ENCODE measurements around the gene ZMYND11.
"Not testable (repeated sequence)": the region's sequence is repeated elsewhere in the genome, so short reads cannot be mapped to it uniquely, and the experiment has no call there.

The ZMYND11 gene

GRCh38 chr10:241966-242643 lies 106.8 kb downstream of the ZMYND11 start:
- Mint-ChIP-seq H3K27ac (no peak overlapping the region), H3K27me3 (no peaks in the 10 kb centered on the region), H3K9me3 (no peaks in the 10 kb centered on the region), H3K4me1 (no peaks in the 10 kb centered on the region), H3K4me3 (no peak overlapping the region)
- DNase-seq (no peak), ATAC-seq (no peak)

- Mint-ChIP-seq H3K27ac (no peak overlapping the region), H3K4me3 (no peak overlapping the region), H3K4me1 (no peaks in the 10 kb centered on the region), H3K9me3 (no peaks in the 10 kb centered on the region), H3K27me3 (no peaks in the 10 kb centered on the region)
- ATAC-seq: no peak
- no peak for DNase-seq
Observed at GRCh38 chr10:244227-244626, 109.0 kb downstream of the ZMYND11 start.

- no peak overlapping the region for H3K4me3 Mint-ChIP-seq
- H3K27me3 Mint-ChIP-seq: no peaks in the 10 kb centered on the region
- H3K27ac Mint-ChIP-seq: peak overlapping the region in 1 of 2 donors; percentile 54
- no peaks in the 10 kb centered on the region for H3K4me1 Mint-ChIP-seq
- DNase-seq (no peak), ATAC-seq (no peak)
- H3K9me3 Mint-ChIP-seq: no peaks in the 10 kb centered on the region
Observed at GRCh38 chr10:246431-246830, 111.2 kb downstream of the ZMYND11 start.

GRCh38 chr10:247480-247879 lies 112.2 kb downstream of the ZMYND11 start:
- Mint-ChIP-seq H3K27me3 (no peaks in the 10 kb centered on the region), H3K9me3 (no peaks in the 10 kb centered on the region), H3K27ac (no peak overlapping the region), H3K4me1 (no peaks in the 10 kb centered on the region), H3K4me3 (no peak overlapping the region)
- DNase-seq (no peak), ATAC-seq (no peak)

GRCh38 chr10:248307-248706 lies 113.1 kb downstream of the ZMYND11 start:
- DNase-seq: no peak
- no peak overlapping the region for H3K4me3 Mint-ChIP-seq
- H3K27me3 Mint-ChIP-seq: no peaks in the 10 kb centered on the region
- ATAC-seq: no peak
- no peak overlapping the region for H3K27ac Mint-ChIP-seq
- no peaks in the 10 kb centered on the region for H3K9me3 Mint-ChIP-seq
- no peaks in the 10 kb centered on the region for H3K4me1 Mint-ChIP-seq

GRCh38 chr10:251982-252582 lies 116.8 kb downstream of the ZMYND11 start:
- no peak for ATAC-seq
- H3K27ac Mint-ChIP-seq: no peak overlapping the region
- DNase-seq: no peak
- H3K9me3 Mint-ChIP-seq: no peaks in the 10 kb centered on the region
- H3K4me3 Mint-ChIP-seq: no peak overlapping the region
- H3K27me3 Mint-ChIP-seq: no peaks in the 10 kb centered on the region
- H3K4me1 Mint-ChIP-seq: no peaks in the 10 kb centered on the region

- H3K27me3 Mint-ChIP-seq: no peaks in the 10 kb centered on the region
- no peaks in the 10 kb centered on the region for H3K9me3 Mint-ChIP-seq
- ATAC-seq (no peak), DNase-seq (no peak)
- H3K4me3 Mint-ChIP-seq: no peak overlapping the region
- no peaks in the 10 kb centered on the region for H3K4me1 Mint-ChIP-seq
- peak overlapping the region in 1 of 2 donors; percentile 52 for H3K27ac Mint-ChIP-seq
Observed at GRCh38 chr10:260819-261429, 125.7 kb downstream of the ZMYND11 start.

GRCh38 chr10:264160-265073 lies 129.2 kb downstream of the ZMYND11 start:
- H3K27me3 Mint-ChIP-seq, ATAC-seq, H3K9me3 Mint-ChIP-seq, H3K4me1 Mint-ChIP-seq, H3K4me3 Mint-ChIP-seq: not testable (repeated sequence)
- DNase-seq: peak in 1 of 2 donors; percentile 12
- H3K27ac Mint-ChIP-seq: peak overlapping the region in 1 of 2 donors; percentile 77

- ATAC-seq: peak; percentile 31
- H3K4me1 Mint-ChIP-seq, H3K9me3 Mint-ChIP-seq, DNase-seq, H3K4me3 Mint-ChIP-seq, H3K27me3 Mint-ChIP-seq, H3K27ac Mint-ChIP-seq: not testable (repeated sequence)
Observed at GRCh38 chr10:265074-265440, 129.8 kb downstream of the ZMYND11 start.

GRCh38 chr10:265816-266588 lies 130.7 kb downstream of the ZMYND11 start:
- not testable (repeated sequence) for H3K27ac Mint-ChIP-seq, ATAC-seq, H3K4me1 Mint-ChIP-seq, DNase-seq, H3K27me3 Mint-ChIP-seq, H3K4me3 Mint-ChIP-seq, H3K9me3 Mint-ChIP-seq

GRCh38 chr10:266974-267425 lies 131.7 kb downstream of the ZMYND11 start:
- H3K9me3 Mint-ChIP-seq: no peaks in the 10 kb centered on the region
- DNase-seq: no peak
- H3K27me3 Mint-ChIP-seq: no peaks in the 10 kb centered on the region
- H3K4me1 Mint-ChIP-seq: no peaks in the 10 kb centered on the region
- no peak overlapping the region for H3K27ac Mint-ChIP-seq
- ATAC-seq: no peak
- no peak overlapping the region for H3K4me3 Mint-ChIP-seq

GRCh38 chr10:267705-268104 lies 132.4 kb downstream of the ZMYND11 start:
- Mint-ChIP-seq H3K4me3 (no peak overlapping the region), H3K4me1 (no peaks in the 10 kb centered on the region), H3K9me3 (no peaks in the 10 kb centered on the region), H3K27me3 (no peaks in the 10 kb centered on the region), H3K27ac (no peak overlapping the region)
- DNase-seq (no peak), ATAC-seq (no peak)

GRCh38 chr10:269440-270074 lies 134.3 kb downstream of the ZMYND11 start:
- no peaks in the 10 kb centered on the region for H3K4me1 Mint-ChIP-seq
- no peak overlapping the region for H3K4me3 Mint-ChIP-seq
- ATAC-seq: no peak
- H3K9me3 Mint-ChIP-seq: no peaks in the 10 kb centered on the region
- no peaks in the 10 kb centered on the region for H3K27me3 Mint-ChIP-seq
- no peak overlapping the region for H3K27ac Mint-ChIP-seq
- DNase-seq: no peak

GRCh38 chr10:271201-271600 lies 135.9 kb downstream of the ZMYND11 start:
- DNase-seq: no peak
- no peaks in the 10 kb centered on the region for H3K4me1 Mint-ChIP-seq
- no peak overlapping the region for H3K4me3 Mint-ChIP-seq
- no peak for ATAC-seq
- H3K27ac Mint-ChIP-seq: no peak overlapping the region
- no peaks in the 10 kb centered on the region for H3K9me3 Mint-ChIP-seq
- H3K27me3 Mint-ChIP-seq: no peaks in the 10 kb centered on the region

GRCh38 chr10:271722-272121 lies 136.5 kb downstream of the ZMYND11 start:
- Mint-ChIP-seq H3K4me3 (no peak overlapping the region), H3K4me1 (no peaks in the 10 kb centered on the region), H3K27ac (peak overlapping the region in 1 of 2 donors; percentile 54), H3K9me3 (no peaks in the 10 kb centered on the region), H3K27me3 (no peaks in the 10 kb centered on the region)
- ATAC-seq: no peak
- DNase-seq: no peak

Data from stimulated activated naive CD8-positive, alpha-beta T cell treated with anti-CD3 and anti-CD28 coated beads, Interleukin-15, amount 100 ng/mL, for 72 hours (primary cell).